H1 (cell line): Measurements from ENCODE around the gene SUCNR1. TPM values are rescaled to one million over a fixed set of nuclear protein-coding genes. Genes with fewer than 3 reads are reported as not detected.

ENCODE experiments used
- CTCF ChIA-PET: fragments of 300-600 bp; sonication (Branson Sonifier 250); formaldehyde crosslinking; loops from one replicate; lab custom pipeline; 2021; ENCODE audit not compliant: partially characterized antibody; lab: Charles Lee
- POLR2A ChIA-PET: fragments of 300-600 bp; sonication (Branson Sonifier 250); formaldehyde crosslinking; loops from one replicate; lab custom pipeline; 2021; ENCODE audit warnings: inconsistent platforms; ENCODE audit not compliant: partially characterized antibody; lab: Charles Lee
- DNase-seq, 2 experiments: peaks; one replicate each; pipeline versions ENCODE4 v3.0.0 to v3.0.0-alpha.2; 2010 to 2022; ENCODE audit warnings: low spot score in 2 of 2, low read depth in 1 of 2, mixed read lengths in 1 of 2
- FAIRE-seq: peaks from 2 replicates; lab custom pipeline; 2011; peaks lifted over from hg19 to GRCh38; lab: Jason Lieb, UNC
- H2AFZ ChIP-seq: 2 replicates; pipeline ENCODE4 v1.8.1; 2012; ENCODE audit warnings: low read length, inconsistent platforms
- H2AK5ac ChIP-seq: 2 replicates; pipeline ENCODE4 v1.6.1; 2013; ENCODE audit warnings: low read depth, low read length
- H2BK120ac ChIP-seq: replicated peaks from 2 replicates; pipeline ENCODE3; 2013; ENCODE audit warnings: low read depth, low read length, inconsistent platforms
- H2BK12ac ChIP-seq: 2 replicates; pipeline ENCODE4 v1.6.1; 2013; ENCODE audit warnings: low read depth, low read length
- H2BK15ac ChIP-seq: 2 replicates; pipeline ENCODE4 v1.6.1; 2013; ENCODE audit warnings: low read length
- H2BK20ac ChIP-seq: 2 replicates; pipeline ENCODE4 v1.6.1; 2013; ENCODE audit warnings: low read length
- H2BK5ac ChIP-seq: 2 replicates; pipeline ENCODE4 v1.6.1; 2013; ENCODE audit warnings: low read depth, low read length
- H3K14ac ChIP-seq: 2 replicates; pipeline ENCODE4 v1.6.1; 2013; ENCODE audit warnings: inconsistent platforms; ENCODE audit not compliant: insufficient read length
- H3K18ac ChIP-seq: 2 replicates; pipeline ENCODE4 v1.6.1; 2013; ENCODE audit warnings: low read length; ENCODE audit errors: extremely low read depth
- H3K23ac ChIP-seq: 2 replicates; pipeline ENCODE4 v1.6.1; 2013; ENCODE audit warnings: inconsistent platforms; ENCODE audit not compliant: insufficient read length
- H3K23me2 ChIP-seq: 2 replicates; pipeline ENCODE4 v1.6.1; 2013; ENCODE audit warnings: low read depth, low read length
- H3K27ac ChIP-seq: 2 replicates; pipeline ENCODE4 v1.6.1; 2011; ENCODE audit warnings: low read depth, low read length, inconsistent platforms
- H3K27me3 ChIP-seq, 4 experiments: replicated peaks in 1 of 4; 1 replicate in 1 of 4; 2 replicates in 3 of 4; pipeline versions ENCODE4 v1.6.1 to v1.8.1; 2011 to 2013; ENCODE audit warnings: low read length in 3 of 4, mild to moderate bottlenecking in 3 of 4, inconsistent platforms in 2 of 4, mixed read lengths in 2 of 4, moderate library complexity in 1 of 4; ENCODE audit not compliant: control insufficient read depth in 3 of 4, insufficient read depth in 3 of 4; ENCODE audit errors: extremely low read depth in 1 of 4
- H3K36me3 ChIP-seq, 4 experiments: 2 replicates each; pipeline versions ENCODE4 v1.6.1 to v1.8.1; 2011 to 2013; ENCODE audit warnings: mild to moderate bottlenecking in 4 of 4, low read length in 3 of 4, moderate library complexity in 2 of 4, control low read depth in 1 of 4, inconsistent platforms in 1 of 4; ENCODE audit not compliant: insufficient read depth in 4 of 4, control insufficient read depth in 2 of 4
- H3K4ac ChIP-seq: replicated peaks from 2 replicates; pipeline ENCODE3; 2013; ENCODE audit warnings: low read length, low read depth, mixed read lengths, inconsistent platforms; ENCODE audit not compliant: insufficient read length
- H3K4me1 ChIP-seq, 4 experiments: replicated peaks in 1 of 4; 1 replicate in 1 of 4; 2 replicates in 3 of 4; pipeline versions ENCODE4 v1.6.1 to v1.8.1; 2011 to 2013; ENCODE audit warnings: low read length in 3 of 4, inconsistent platforms in 2 of 4, mixed read lengths in 1 of 4; ENCODE audit not compliant: insufficient read depth in 4 of 4, control insufficient read depth in 3 of 4
- H3K4me2 ChIP-seq, 2 experiments: 2 replicates each; pipeline versions ENCODE4 v1.6.1 to v1.8.1; 2011 to 2013; ENCODE audit warnings: low read depth in 2 of 2, low read length in 2 of 2, control low read depth in 1 of 2, inconsistent platforms in 1 of 2, mild to moderate bottlenecking in 1 of 2; ENCODE audit not compliant: insufficient read depth in 1 of 2
- H3K4me3 ChIP-seq, 4 experiments: fragments of 200-600, 300-600 bp in 1 of 4; sonication (generic), shearing (Covaris generic), sonication (Bioruptor Twin) in 1 of 4; 2 replicates each; pipeline versions ENCODE4 v1.5.1 to v1.8.1; 2011 to 2016; ENCODE audit warnings: low read length in 4 of 4, low read depth in 3 of 4, control low read depth in 2 of 4, inconsistent platforms in 2 of 4, mild to moderate bottlenecking in 2 of 4, mixed read lengths in 1 of 4, moderate library complexity in 1 of 4; ENCODE audit not compliant: insufficient read depth in 2 of 4; ENCODE audit errors: extremely low read depth in 1 of 4
- H3K56ac ChIP-seq: replicated peaks from 2 replicates; pipeline ENCODE3; 2013; ENCODE audit warnings: low read depth, mild to moderate bottlenecking, mixed read lengths, low read length, inconsistent platforms; ENCODE audit not compliant: insufficient read length
- H3K79me1 ChIP-seq: 2 replicates; pipeline ENCODE4 v1.6.1; 2013; ENCODE audit warnings: low read depth, low read length, control low read depth
- H3K79me2 ChIP-seq, 2 experiments: 2 replicates each; pipeline versions ENCODE4 v1.6.1 to v1.8.1; 2012 to 2013; ENCODE audit warnings: low read length in 2 of 2, mild to moderate bottlenecking in 2 of 2, inconsistent platforms in 1 of 2; ENCODE audit not compliant: insufficient read depth in 2 of 2, control insufficient read depth in 1 of 2
- H3K9ac ChIP-seq, 4 experiments: replicated peaks in 1 of 4; 1 replicate in 1 of 4; 2 replicates in 3 of 4; pipeline versions ENCODE4 v1.6.1 to v1.8.1; 2011 to 2013; ENCODE audit warnings: low read depth in 3 of 4, low read length in 3 of 4, control low read depth in 2 of 4, mild to moderate bottlenecking in 2 of 4, moderate library complexity in 2 of 4, inconsistent platforms in 1 of 4; ENCODE audit errors: extremely low read depth in 1 of 4
- H3K9me3 ChIP-seq, 2 experiments: 2 replicates each; pipeline versions ENCODE4 v1.6.1 to v1.8.1; 2012 to 2013; ENCODE audit warnings: mild to moderate bottlenecking in 2 of 2, moderate library complexity in 2 of 2, control low read depth in 1 of 2, inconsistent platforms in 1 of 2, low read depth in 1 of 2, low read length in 1 of 2, mixed read lengths in 1 of 2; ENCODE audit not compliant: insufficient read depth in 2 of 2
- H4K20me1 ChIP-seq, 2 experiments: replicated peaks in 1 of 2; 2 replicates each; pipeline versions ENCODE3 to v1.8.1; 2011 to 2013; ENCODE audit warnings: inconsistent platforms in 2 of 2, low read length in 2 of 2, mild to moderate bottlenecking in 1 of 2; ENCODE audit not compliant: insufficient read depth in 2 of 2, control insufficient read depth in 1 of 2
- H4K5ac ChIP-seq: 2 replicates; pipeline ENCODE4 v1.6.1; 2013; ENCODE audit warnings: low read length, low read depth, mixed read lengths, inconsistent platforms; ENCODE audit not compliant: insufficient read length
- H4K8ac ChIP-seq: 2 replicates; pipeline ENCODE4 v1.8.0; 2013; ENCODE audit warnings: mild to moderate bottlenecking, moderate library complexity, low read length, inconsistent platforms; ENCODE audit not compliant: insufficient read depth; ENCODE audit errors: extremely low read depth
- H4K91ac ChIP-seq: replicated peaks from 2 replicates; pipeline ENCODE3; 2013; ENCODE audit warnings: low read length, mixed read lengths, inconsistent platforms; ENCODE audit not compliant: insufficient read length
- CEBPB ChIP-seq: IDR thresholded peaks from 2 replicates; pipeline ENCODE4 v1.6.1; 2012; ENCODE audit warnings: low read depth, low read length
- CREB1 ChIP-seq: IDR thresholded peaks from 2 replicates; pipeline ENCODE4 v1.6.1; 2012; ENCODE audit warnings: inconsistent platforms
- EGR1 ChIP-seq: IDR thresholded peaks from 2 replicates; pipeline ENCODE4 v1.6.1; 2011; ENCODE audit warnings: low read depth, low read length, borderline replicate concordance
- GTF2F1 ChIP-seq: IDR thresholded peaks from 2 replicates; pipeline ENCODE4 v1.6.1; 2012; ENCODE audit warnings: low read depth, low read length, improper control_type of control experiment, borderline replicate concordance
- HDAC6 ChIP-seq: IDR thresholded peaks from one replicate; pipeline ENCODE4 v1.7.1; 2012; ENCODE audit warnings: low read depth, mild to moderate bottlenecking, inconsistent platforms, low read length, moderate library complexity
- KDM4A ChIP-seq: IDR thresholded peaks from one replicate; pipeline ENCODE4 v1.7.1; 2012; ENCODE audit warnings: low read depth, mild to moderate bottlenecking, moderate library complexity, low read length, inconsistent platforms; ENCODE audit not compliant: severe bottlenecking
- RAD21 ChIP-seq, 2 experiments: IDR thresholded peaks in 1 of 2; conservative IDR thresholded peaks in 1 of 2; 2 replicates each; pipeline ENCODE4 v1.6.1; 2011; ENCODE audit warnings: low read depth in 2 of 2, low read length in 2 of 2, improper control_type of control experiment in 1 of 2, inconsistent platforms in 1 of 2, mild to moderate bottlenecking in 1 of 2, moderate library complexity in 1 of 2
- RXRA ChIP-seq: IDR thresholded peaks from 2 replicates; pipeline ENCODE4 v1.6.1; 2011; ENCODE audit warnings: low read depth, mild to moderate bottlenecking, low read length, moderate library complexity; ENCODE audit not compliant: insufficient read depth
- WGBS, 2 experiments: shearing (Covaris generic) in 1 of 2; methylation state at CpG; one replicate each; pipeline versions ENCODE4 v1.1.6 to v1.1.7; 2013 to 2015; ENCODE audit warnings: low lambda C conversion rate in 2 of 2, mixed read lengths in 2 of 2, inconsistent platforms in 1 of 2, low coverage in 1 of 2, missing lambda C conversion rate in 1 of 2; ENCODE audit not compliant: insufficient replicate concordance in 2 of 2, insufficient coverage in 1 of 2, insufficient read length in 1 of 2; ENCODE audit errors: extremely low coverage in 1 of 2, missing lambda C conversion rate in 1 of 2; 5-methylcytosine and 5-hydroxymethylcytosine counted together
- polyA plus RNA-seq, 7 experiments: library from polyadenylated mRNA; depleted of rRNA in 3 of 7; stranded (reverse) in 5 of 7; unstranded in 2 of 7; fragments of >200 nt in 5 of 7; fragments of 200-250 nt in 2 of 7; gene quantifications; 1 replicate in 5 of 7; 2 replicates in 1 of 7; 4 replicates in 1 of 7; pipeline versions ENCODE4 v1.2.1 to v1.2.3, GENCODE V29; 2011 to 2013; ENCODE audit warnings: missing spikeins in 2 of 7, mixed read lengths in 2 of 7
- total RNA-seq: library from RNA; stranded (reverse); fragmentation: NEBNext Ultra II Directional; extraction: Animal tissue kit (Norgen Biotek cat#: 25700); gene quantifications from 2 replicates; pipeline ENCODE4 v1.2.1, GENCODE V29; 2021
- TF ChIP-seq, protein P1 (sequence below): IDR thresholded peaks from 2 replicates; pipeline ENCODE4 v1.6.1; 2011; ENCODE audit warnings: low read length, improper control_type of control experiment
- TF ChIP-seq, protein P2 (sequence below): IDR thresholded peaks from 2 replicates; pipeline ENCODE4 v1.6.1; 2012; ENCODE audit warnings: inconsistent platforms

SUCNR1 gene
- total and polyA plus RNA-seq, 2 of the 8 experiments (the other 6 are each of a cell fraction or from before 2014, with no cell fraction given), result not detected

- FAIRE-seq, result no peak
- no peak for DNase-seq
Observed at GRCh38 chr3:151869181-151869580, 4.3 kb upstream of the SUCNR1 start.

More at GRCh38 chr3:151869181-151869580, 4.3 kb upstream of the SUCNR1 start:
- Histone ChIP-seq H3K23me2 (no peaks in the 10 kb centered on the region), H3K27me3 (no peaks in the 10 kb centered on the region), H2BK12ac (no peak overlapping the region), H3K36me3 (no peaks in the 10 kb centered on the region), H3K4ac (no peak overlapping the region), H2AK5ac (no peak overlapping the region), H4K5ac (no peak overlapping the region), H4K91ac (no peak overlapping the region), H3K4me3 (no peak overlapping the region), H2BK5ac (no peak overlapping the region), H3K9me3 (no peaks in the 10 kb centered on the region), H3K4me2 (no peak overlapping the region), H3K18ac (no peak overlapping the region), H3K9ac (no peak overlapping the region), H3K23ac (no peak overlapping the region), H2BK120ac (no peak overlapping the region), H3K56ac (no peak overlapping the region), H3K14ac (no peak overlapping the region), H3K79me2 (no peaks in the 10 kb centered on the region), H4K8ac (no peak overlapping the region), H3K4me1 (no peaks in the 10 kb centered on the region), H2BK20ac (no peak overlapping the region), H4K20me1 (no peaks in the 10 kb centered on the region), H3K27ac (no peak overlapping the region), H2AFZ (no peak overlapping the region), H2BK15ac (no peak overlapping the region), H3K79me1 (no peaks in the 10 kb centered on the region)
- TF ChIP-seq RAD21 (IDR thresholded peaks at IDR 0.05 in 1 of 2, conservative IDR thresholded peaks at IDR 0.05 in 1 of 2; ENCODE audit: low read depth in 2 of 2, low read length in 2 of 2) (no peak), GTF2F1 (no peak), KDM4A (no peak), RXRA (no peak), CREB1 (no peak), CEBPB (no peak), EGR1 (no peak), HDAC6 (no peak)
- TF ChIP-seq, protein P1, sequence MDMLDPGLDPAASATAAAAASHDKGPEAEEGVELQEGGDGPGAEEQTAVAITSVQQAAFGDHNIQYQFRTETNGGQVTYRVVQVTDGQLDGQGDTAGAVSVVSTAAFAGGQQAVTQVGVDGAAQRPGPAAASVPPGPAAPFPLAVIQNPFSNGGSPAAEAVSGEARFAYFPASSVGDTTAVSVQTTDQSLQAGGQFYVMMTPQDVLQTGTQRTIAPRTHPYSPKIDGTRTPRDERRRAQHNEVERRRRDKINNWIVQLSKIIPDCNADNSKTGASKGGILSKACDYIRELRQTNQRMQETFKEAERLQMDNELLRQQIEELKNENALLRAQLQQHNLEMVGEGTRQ, result no peak
- TF ChIP-seq, protein P2, sequence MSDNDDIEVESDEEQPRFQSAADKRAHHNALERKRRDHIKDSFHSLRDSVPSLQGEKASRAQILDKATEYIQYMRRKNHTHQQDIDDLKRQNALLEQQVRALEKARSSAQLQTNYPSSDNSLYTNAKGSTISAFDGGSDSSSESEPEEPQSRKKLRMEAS, result no peak
- POLR2A ChIA-PET, result no interaction called here
- CTCF ChIA-PET, result no interaction called here
- WGBS, 2 experiments, result 82% methylated on average over 3 of the region's 3 CpGs; no CpG with 5 or more reads in 1 of the 2 experiments
